Osteoblast (primary cell): Measurements from ENCODE around the gene PDE8B. TPM values are rescaled to one million over a fixed set of nuclear protein-coding genes. Genes with fewer than 3 reads are reported as not detected.

Experiments used
- DNase-seq: peaks from one replicate; pipeline ENCODE4 v3.0.0; 2011; ENCODE audit warnings: low spot score, mixed read lengths; ENCODE audit not compliant: insufficient read length; ENCODE audit errors: missing footprints
- H2AFZ ChIP-seq: 2 replicates; pipeline ENCODE4 v1.6.0; 2011; ENCODE audit warnings: mild to moderate bottlenecking, low read length
- H3K27ac ChIP-seq: 2 replicates; pipeline ENCODE4 v1.5.1; 2011; ENCODE audit warnings: mild to moderate bottlenecking, low read depth, low read length, moderate library complexity
- H3K27me3 ChIP-seq: 2 replicates; pipeline ENCODE4 v1.6.0; 2012; ENCODE audit warnings: mild to moderate bottlenecking, control low read depth, inconsistent platforms, low read length, moderate library complexity; ENCODE audit not compliant: insufficient read depth
- H3K36me3 ChIP-seq: 2 replicates; pipeline ENCODE4 v1.5.1; 2011; ENCODE audit warnings: mild to moderate bottlenecking, low read length, control low read depth, moderate library complexity; ENCODE audit not compliant: insufficient read depth
- H3K4me1 ChIP-seq: 2 replicates; pipeline ENCODE4 v1.5.1; 2011; ENCODE audit warnings: mild to moderate bottlenecking, low read length, control low read depth, moderate library complexity; ENCODE audit not compliant: insufficient read depth
- H3K4me2 ChIP-seq: 2 replicates; pipeline ENCODE4 v1.6.0; 2011; ENCODE audit warnings: mild to moderate bottlenecking, low read length; ENCODE audit not compliant: insufficient read depth
- H3K4me3 ChIP-seq: fragments of 200-600 bp; sonication (generic); 3 replicates; pipeline ENCODE4 v1.5.1; 2012; ENCODE audit warnings: mild to moderate bottlenecking, low read length, inconsistent platforms; ENCODE audit not compliant: insufficient read depth
- H3K79me2 ChIP-seq: 2 replicates; pipeline ENCODE4 v1.6.0; 2012; ENCODE audit warnings: mild to moderate bottlenecking, low read length, control low read depth, inconsistent platforms; ENCODE audit not compliant: insufficient read depth
- H3K9me3 ChIP-seq: 2 replicates; pipeline ENCODE4 v1.5.1; 2011; ENCODE audit warnings: low read depth, low read length, control low read depth
- H4K20me1 ChIP-seq: 2 replicates; pipeline ENCODE4 v1.6.0; 2012; ENCODE audit warnings: mild to moderate bottlenecking, low read length, control low read depth; ENCODE audit not compliant: insufficient read depth
- total RNA-seq: library from RNA; depleted of rRNA; stranded (reverse); fragments of >200 nt; gene quantifications from 2 replicates; pipeline ENCODE4 v1.2.3, GENCODE V29; 2012
- TF ChIP-seq, protein P1 (sequence below): IDR thresholded peaks from 2 replicates; pipeline ENCODE4 v1.5.1; 2011; ENCODE audit warnings: mild to moderate bottlenecking, low read depth, low read length, moderate library complexity; ENCODE audit errors: extremely low read depth

PDE8B gene
- total RNA-seq, 1 donor = under 0.01 TPM

- DNase-seq = no peak
- Histone ChIP-seq H3K9me3 (no peaks in the 10 kb centered on the region), H4K20me1 (no peaks in the 10 kb centered on the region), H3K27ac (no peak overlapping the region), H3K79me2 (no peaks in the 10 kb centered on the region), H3K27me3 (peaks cover 3% of the 10 kb centered on the region), H3K4me2 (no peak overlapping the region), H3K36me3 (no peaks in the 10 kb centered on the region), H3K4me1 (no peaks in the 10 kb centered on the region), H3K4me3 (no peak overlapping the region), H2AFZ (no peak overlapping the region)
- TF ChIP-seq, protein P1, sequence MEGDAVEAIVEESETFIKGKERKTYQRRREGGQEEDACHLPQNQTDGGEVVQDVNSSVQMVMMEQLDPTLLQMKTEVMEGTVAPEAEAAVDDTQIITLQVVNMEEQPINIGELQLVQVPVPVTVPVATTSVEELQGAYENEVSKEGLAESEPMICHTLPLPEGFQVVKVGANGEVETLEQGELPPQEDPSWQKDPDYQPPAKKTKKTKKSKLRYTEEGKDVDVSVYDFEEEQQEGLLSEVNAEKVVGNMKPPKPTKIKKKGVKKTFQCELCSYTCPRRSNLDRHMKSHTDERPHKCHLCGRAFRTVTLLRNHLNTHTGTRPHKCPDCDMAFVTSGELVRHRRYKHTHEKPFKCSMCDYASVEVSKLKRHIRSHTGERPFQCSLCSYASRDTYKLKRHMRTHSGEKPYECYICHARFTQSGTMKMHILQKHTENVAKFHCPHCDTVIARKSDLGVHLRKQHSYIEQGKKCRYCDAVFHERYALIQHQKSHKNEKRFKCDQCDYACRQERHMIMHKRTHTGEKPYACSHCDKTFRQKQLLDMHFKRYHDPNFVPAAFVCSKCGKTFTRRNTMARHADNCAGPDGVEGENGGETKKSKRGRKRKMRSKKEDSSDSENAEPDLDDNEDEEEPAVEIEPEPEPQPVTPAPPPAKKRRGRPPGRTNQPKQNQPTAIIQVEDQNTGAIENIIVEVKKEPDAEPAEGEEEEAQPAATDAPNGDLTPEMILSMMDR = no peak
Observed at GRCh38 chr5:77322406-77322805, 111.9 kb downstream of the PDE8B start.

- no peaks in the 10 kb centered on the region for H3K4me1 ChIP-seq
- DNase-seq = no peak
- H3K27ac ChIP-seq = no peak overlapping the region
- no peak overlapping the region for H3K4me3 ChIP-seq
- H2AFZ ChIP-seq = no peak overlapping the region
- no peaks in the 10 kb centered on the region for H4K20me1 ChIP-seq
- H3K79me2 ChIP-seq = no peaks in the 10 kb centered on the region
- TF ChIP-seq, protein P1 = no peak
- no peak overlapping the region for H3K4me2 ChIP-seq
- H3K27me3 ChIP-seq = peaks cover 15% of the 10 kb centered on the region
- H3K9me3 ChIP-seq = no peaks in the 10 kb centered on the region
- no peaks in the 10 kb centered on the region for H3K36me3 ChIP-seq
Observed at GRCh38 chr5:77325921-77326541, 115.6 kb downstream of the PDE8B start.

DNA sequence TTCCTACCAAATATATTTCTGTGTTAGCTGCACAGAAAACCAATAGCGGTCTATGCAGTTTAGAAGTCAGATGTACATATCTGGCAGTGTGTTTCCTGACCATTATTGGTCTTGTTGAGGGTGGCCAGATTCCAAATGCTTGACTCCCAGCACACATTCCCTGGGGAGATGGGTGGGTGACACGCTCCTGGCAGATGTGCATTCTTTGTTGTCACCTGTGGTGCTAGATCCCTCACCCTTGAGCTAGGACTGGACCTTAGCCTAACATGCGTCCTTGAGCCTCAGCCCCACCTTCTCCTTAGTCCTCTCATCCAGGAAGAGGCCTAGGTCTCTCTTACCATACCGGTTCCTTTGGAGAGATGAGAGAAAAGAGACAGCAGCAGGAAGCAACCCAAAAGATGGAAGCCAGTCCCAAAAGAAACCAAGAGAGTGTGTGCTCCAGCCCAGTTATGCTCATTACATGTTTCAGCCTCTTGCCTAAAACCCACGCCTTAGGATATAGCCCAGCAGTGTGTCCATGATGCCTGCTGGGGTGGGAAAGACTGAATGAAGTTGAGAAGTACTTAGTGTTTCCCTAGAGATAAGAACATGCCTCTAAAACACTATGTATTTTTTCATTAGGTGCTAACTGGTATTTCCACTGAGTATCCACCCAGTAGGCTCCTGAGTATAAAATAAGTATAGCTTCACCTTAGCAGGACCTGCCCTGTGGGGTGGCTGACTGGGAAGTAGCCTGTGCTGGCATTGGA is 116.7 kb downstream of the PDE8B start:
- Histone ChIP-seq H3K27me3 (peaks cover 16% of the 10 kb centered on the region), H2AFZ (no peak overlapping the region), H3K4me1 (no peaks in the 10 kb centered on the region), H3K9me3 (no peaks in the 10 kb centered on the region), H4K20me1 (no peaks in the 10 kb centered on the region), H3K27ac (no peak overlapping the region), H3K36me3 (no peaks in the 10 kb centered on the region), H3K4me2 (no peak overlapping the region), H3K4me3 (no peak overlapping the region), H3K79me2 (no peaks in the 10 kb centered on the region)
- TF ChIP-seq, protein P1 = no peak
- DNase-seq = no peak

DNA sequence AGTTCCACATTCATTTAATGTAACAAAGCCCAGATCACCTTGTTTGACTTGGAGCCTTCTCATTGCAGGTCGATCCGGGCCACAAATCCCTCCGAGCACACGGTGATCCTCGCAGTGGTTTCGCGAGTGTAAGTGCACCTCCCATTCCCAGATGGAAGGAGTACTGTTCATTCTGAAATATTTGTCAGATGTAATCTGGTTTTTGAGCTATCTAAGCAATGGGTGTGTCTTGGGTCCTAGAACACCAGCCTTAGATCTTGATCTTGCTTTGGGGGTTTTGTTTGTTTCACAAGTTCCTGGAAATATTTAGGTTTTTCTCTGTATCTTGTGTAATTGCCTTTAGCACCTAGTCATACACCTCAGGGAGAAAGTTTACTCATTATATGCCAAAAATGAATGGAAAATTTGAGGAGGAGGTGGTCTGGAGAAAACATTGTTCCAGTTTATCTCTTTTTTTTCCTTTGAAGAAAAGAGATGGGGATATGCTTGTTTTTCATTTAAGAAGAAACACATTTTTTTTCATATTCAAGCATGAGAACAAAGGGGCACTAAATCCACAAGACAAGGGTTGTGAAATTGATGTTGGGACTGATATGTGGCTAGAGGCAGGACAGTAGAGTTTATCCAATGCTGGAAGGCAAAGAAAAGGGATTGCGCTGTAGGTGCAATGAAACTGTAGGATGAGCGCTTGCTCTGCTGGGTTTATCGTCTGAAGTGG is 118.6 kb downstream of the PDE8B start:
- Histone ChIP-seq H4K20me1 (no peaks in the 10 kb centered on the region), H3K9me3 (no peaks in the 10 kb centered on the region), H3K4me2 (no peak overlapping the region), H3K79me2 (no peaks in the 10 kb centered on the region), H2AFZ (peak overlapping the region; percentile 10), H3K4me1 (no peaks in the 10 kb centered on the region), H3K27ac (no peak overlapping the region), H3K27me3 (peaks cover 25% of the 10 kb centered on the region), H3K36me3 (no peaks in the 10 kb centered on the region), H3K4me3 (no peak overlapping the region)
- no peak for DNase-seq
- TF ChIP-seq, protein P1 = no peak
